HEK293T (cell line): ENCODE measurements around the gene DDHD1.

Experiments used
- CTCF ChIA-PET: fragments of 350-600 bp; formaldehyde crosslinking; extraction: SDS; loops from one replicate; lab custom pipeline; 2021; ENCODE audit warnings: antibody characterized with exemption, inconsistent platforms; lab: Yijun Ruan, JAX
- POLR2A ChIA-PET: fragments of 350-600 bp; formaldehyde crosslinking; extraction: SDS; loops from one replicate; lab custom pipeline; 2020; ENCODE audit warnings: antibody characterized with exemption, inconsistent platforms; lab: Yijun Ruan, JAX
- DNase-seq: peaks from one replicate; pipeline ENCODE4 v3.0.0; 2012; ENCODE audit warnings: mixed read lengths; ENCODE audit errors: extremely low spot score
- BHLHE40 ChIP-seq: fragments of 450-650 bp; IDR thresholded peaks from 2 replicates; pipeline ENCODE4 v1.6.1; 2016; ENCODE audit warnings: mild to moderate bottlenecking, moderate library complexity, borderline replicate concordance
- CTBP1 ChIP-seq: fragments of 450-650 bp; IDR thresholded peaks from 2 replicates; pipeline ENCODE4 v1.6.1; 2016; ENCODE audit warnings: borderline replicate concordance
- ELF4 ChIP-seq: fragments of 450-650 bp; IDR thresholded peaks from 2 replicates; pipeline ENCODE4 v1.6.1; 2017; ENCODE audit warnings: antibody characterized with exemption
- FOXA1 ChIP-seq: fragments of 450-650 bp; IDR thresholded peaks from 2 replicates; pipeline ENCODE4 v1.6.1; 2016; ENCODE audit warnings: mild to moderate bottlenecking
- FOXK2 ChIP-seq: fragments of 450-650 bp; IDR thresholded peaks from 2 replicates; pipeline ENCODE4 v1.6.1; 2016; ENCODE audit warnings: mild to moderate bottlenecking
- FOXM1 ChIP-seq: fragments of 450-650 bp; IDR thresholded peaks from 2 replicates; pipeline ENCODE4 v1.6.1; 2017; ENCODE audit warnings: mild to moderate bottlenecking, borderline replicate concordance
- HDGF ChIP-seq: fragments of 450-650 bp; IDR thresholded peaks from 2 replicates; pipeline ENCODE4 v1.6.1; 2017; ENCODE audit warnings: antibody characterized with exemption, borderline replicate concordance
- L3MBTL2 ChIP-seq: fragments of 450-650 bp; conservative IDR thresholded peaks from 2 replicates; pipeline ENCODE4 v1.6.1; 2016; ENCODE audit warnings: mild to moderate bottlenecking
- LEF1 ChIP-seq: fragments of 450-650 bp; IDR thresholded peaks from 2 replicates; pipeline ENCODE4 v1.6.1; 2017; ENCODE audit warnings: mild to moderate bottlenecking, borderline replicate concordance
- NFRKB ChIP-seq: fragments of 450-650 bp; IDR thresholded peaks from 2 replicates; pipeline ENCODE4 v1.6.1; 2016; ENCODE audit warnings: mild to moderate bottlenecking, moderate library complexity
- PKNOX1 ChIP-seq: fragments of 450-650 bp; IDR thresholded peaks from 2 replicates; pipeline ENCODE4 v1.6.1; 2016
- SP1 ChIP-seq: fragments of 450-650 bp; IDR thresholded peaks from 2 replicates; pipeline ENCODE4 v1.6.1; 2017
- SUZ12 ChIP-seq: fragments of 450-650 bp; IDR thresholded peaks from 2 replicates; pipeline ENCODE4 v1.6.1; 2016; ENCODE audit warnings: mild to moderate bottlenecking
- TARDBP ChIP-seq: fragments of 450-650 bp; IDR thresholded peaks from 2 replicates; pipeline ENCODE4 v1.6.1; 2016
- ZNF384 ChIP-seq: fragments of 450-650 bp; IDR thresholded peaks from 2 replicates; pipeline ENCODE4 v1.6.1; 2016

DDHD1 gene

GRCh38 chr14:53168786-53169185 lies 15.7 kb upstream of the DDHD1 start:
- CTCF ChIA-PET: no interaction called here
- POLR2A ChIA-PET: interaction anchor here (3.6 kb wide), 1 partner anchor 16 kb away, joined by 17 read pairs; the partner anchor contains the start of gene DDHD1
- no peak for TF ChIP-seq ELF4
- no peak for TF ChIP-seq CTBP1
- TF ChIP-seq SP1: no peak
- no peak for TF ChIP-seq L3MBTL2
- no peak for DNase-seq

- no peak for TF ChIP-seq BHLHE40
- ChIA-PET POLR2A (interaction anchor here (3.6 kb wide), 1 partner anchor 15 kb away, joined by 17 read pairs; the partner anchor contains the start of gene DDHD1), CTCF (interaction anchor here (0.7 kb wide), 3 partner anchors 13 to 127 kb away, joined by 3 to 4 read pairs (median 4); no protein-coding TSS in a partner anchor)
- DNase-seq: no peak
Observed at GRCh38 chr14:53167602-53168328, 14.6 kb upstream of the DDHD1 start.

- no peak for DNase-seq
- ChIA-PET POLR2A (interaction anchor here (0.7 to 1.6 kb wide), 2 partner anchors 9 to 15 kb away, joined by 4 to 11 read pairs; partner anchors contain the start of gene DDHD1), CTCF (no interaction called here)
- TF ChIP-seq PKNOX1 (no peak), ZNF384 (no peak), ELF4 (no peak), TARDBP (no peak), L3MBTL2 (no peak), CTBP1 (no peak), SUZ12 (no peak), FOXA1 (no peak), LEF1 (no peak), NFRKB (no peak)
Observed at GRCh38 chr14:53161758-53162435, 8.8 kb upstream of the DDHD1 start.

GRCh38 chr14:53156238-53156637 lies 3.1 kb upstream of the DDHD1 start:
- ChIA-PET CTCF (no interaction called here), POLR2A (no interaction called here)
- TF ChIP-seq NFRKB (no peak), FOXM1 (no peak), L3MBTL2 (no peak), TARDBP (no peak), BHLHE40 (no peak), PKNOX1 (no peak), FOXK2 (no peak), HDGF (no peak), ELF4 (no peak), CTBP1 (no peak), FOXA1 (no peak), SUZ12 (no peak), ZNF384 (no peak), LEF1 (no peak)
- no peak for DNase-seq

GRCh38 chr14:53153702-53154112 lies 584 bp upstream of the DDHD1 start:
- no peak for TF ChIP-seq NFRKB
- TF ChIP-seq TARDBP: no peak
- POLR2A ChIA-PET: interaction anchor here (1.3 to 2.9 kb wide), 6 partner anchors 8 to 64 kb away, joined by 4 to 17 read pairs (median 8); no protein-coding TSS in a partner anchor
- CTCF ChIA-PET: interaction anchor here (1.1 kb wide), 1 partner anchor 12 kb away, joined by 3 read pairs; no protein-coding TSS in a partner anchor
- no peak for DNase-seq

- ChIA-PET POLR2A (interaction anchor here (0.6 to 2.9 kb wide), 14 partner anchors 9 to 259 kb away, joined by 3 to 17 read pairs (median 4); partner anchors contain the start of gene FERMT2), CTCF (interaction anchor here (0.5 to 1.0 kb wide), 4 partner anchors 11 to 1229 kb away, joined by 3 to 5 read pairs (median 4); no protein-coding TSS in a partner anchor)
- DNase-seq: peak; percentile 34
- TF ChIP-seq NFRKB (no peak), L3MBTL2 (peak; percentile 42; the same call in 1 of the 2 replicates), FOXM1 (no peak), LEF1 (no peak), TARDBP (no peak), ELF4 (no peak)
Observed at GRCh38 chr14:53152184-53152886, 788 bp downstream of the DDHD1 start.
